Spleen (tissue), 7 donors: ENCODE measurements around the gene ZNF746.

Source experiments
- CTCF ChIP-seq, 11 experiments: fragments of 200-600 bp in 7 of 11; fragments of 450-650 bp in 4 of 11; sonication (generic) in 4 of 11; IDR thresholded peaks in 8 of 11; conservative IDR thresholded peaks in 3 of 11; 1 replicate in 7 of 11; 2 replicates in 4 of 11; pipeline versions ENCODE4 v1.4.0 to v1.8.0; 2016 to 2021; ENCODE audit warnings: antibody characterized with exemption in 11 of 11, inconsistent platforms in 4 of 11, mild to moderate bottlenecking in 1 of 11
- POLR2A ChIP-seq, 3 donors: fragments of 450-650 bp; IDR thresholded peaks; one replicate each; pipeline ENCODE4 v1.5.1; 2017; ENCODE audit warnings: antibody characterized with exemption in 3 of 3, mild to moderate bottlenecking in 1 of 3
- POLR2AphosphoS5 ChIP-seq, 3 donors: sonication (generic); formaldehyde crosslinking; IDR thresholded peaks; one replicate each; pipeline ENCODE4 v1.5.1; 2017; ENCODE audit warnings: antibody characterized with exemption in 3 of 3
- donor health status: DM: no; HTN: no; CAD: no; lungs with moderate emphysema.
- donor health status: DM: no; HTN: no; CAD: no.
- donor health status: DM: no; HTN: no; CAD: no.

GRCh38 chr7:149456506-149457421 is 40.8 kb downstream of the ZNF746 start:
- no peak for TF ChIP-seq CTCF (IDR thresholded peaks at IDR 0.05 in 8 of 11, conservative IDR thresholded peaks at IDR 0.05 in 3 of 11)
- TF ChIP-seq POLR2A (IDR thresholded peaks at IDR 0.05), result no peak
- TF ChIP-seq POLR2AphosphoS5 (IDR thresholded peaks at IDR 0.05), result no peak
